ENCODE results near the gene ZNF429.
"Not testable (repeated sequence)": the region's sequence is repeated elsewhere in the genome, so short reads cannot be mapped to it uniquely, and the experiment has no call there.

ZNF429 gene

DNA sequence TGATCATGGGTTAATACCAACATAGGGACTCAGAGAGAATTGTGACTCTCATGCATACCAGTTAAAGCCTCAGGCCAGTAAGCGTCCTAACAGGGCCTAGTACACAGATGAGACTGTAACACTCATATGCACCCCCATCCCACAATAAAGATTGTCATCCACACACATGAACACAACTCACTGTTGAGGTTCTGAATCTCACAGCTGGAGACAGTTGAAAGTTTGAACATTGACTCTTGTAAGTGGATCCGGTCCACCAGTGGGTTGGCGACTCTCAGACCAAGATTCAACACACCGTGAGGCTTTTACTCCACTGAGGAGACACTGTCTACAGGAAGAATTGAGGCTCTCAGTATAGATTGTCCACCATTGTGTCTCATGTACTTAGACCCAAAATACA is 88.1 kb downstream of the ZNF429 start:
- DNase-seq, result no peak

DNA sequence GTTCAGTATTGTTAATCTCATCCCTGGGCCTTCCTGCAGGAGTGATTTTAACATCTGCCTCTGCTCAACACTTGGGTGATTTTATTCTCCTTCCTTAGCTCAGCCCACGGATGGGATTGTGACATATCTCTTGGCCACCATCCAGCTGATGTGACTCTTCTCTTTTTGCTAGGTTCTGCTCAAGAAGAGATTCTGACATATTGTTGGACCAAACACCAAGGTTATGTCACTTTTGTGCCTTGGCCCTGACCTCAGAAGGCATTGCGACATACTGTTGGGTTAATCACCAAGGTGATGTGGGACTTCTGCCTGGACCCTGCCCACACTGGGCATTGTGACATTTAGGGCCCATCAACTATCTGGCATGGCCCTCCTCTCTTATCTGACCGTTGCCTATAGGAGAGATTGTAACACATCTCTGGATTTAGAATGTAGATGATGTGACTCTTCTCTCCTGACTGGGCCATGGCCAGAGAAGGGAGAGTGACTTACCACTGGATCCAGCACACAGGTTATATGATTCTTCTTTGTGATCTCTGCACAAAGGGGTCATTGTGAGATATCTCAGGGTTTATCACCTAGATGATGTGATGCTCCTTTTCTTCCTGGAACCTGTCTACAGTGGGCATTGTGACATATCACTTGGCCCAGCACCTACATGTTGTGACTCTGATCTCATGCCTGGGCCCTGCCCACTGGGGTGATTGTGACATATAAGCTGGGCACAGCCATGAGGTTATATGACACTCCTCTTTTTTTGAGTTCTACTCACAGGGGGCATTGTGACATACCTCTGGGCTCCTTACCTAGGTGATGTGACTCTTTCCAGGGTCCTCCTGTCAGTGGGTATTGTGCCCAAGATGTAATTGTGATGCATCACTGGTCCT is 88.8 kb downstream of the ZNF429 start:
- DNase-seq, result no peak

DNA sequence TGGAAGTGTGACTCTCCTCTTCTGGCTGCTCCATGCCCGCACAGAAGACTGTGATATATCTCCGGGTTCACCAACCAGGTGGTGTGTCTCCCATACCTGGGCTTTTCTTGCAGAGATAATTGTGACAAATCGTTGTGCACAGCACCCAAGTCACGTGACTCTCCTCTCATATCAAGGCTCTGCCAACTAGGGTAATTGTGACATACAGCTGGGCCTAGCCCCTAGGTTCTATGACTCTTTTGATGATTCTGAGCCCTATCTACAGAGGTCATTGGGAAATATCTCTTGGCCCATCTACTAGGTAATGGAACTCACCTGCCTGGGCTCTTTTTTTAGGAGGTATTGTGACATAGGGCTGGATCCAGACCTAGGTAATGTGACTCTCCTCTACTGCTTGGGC is 89.8 kb downstream of the ZNF429 start:
- DNase-seq, result no peak

DNA sequence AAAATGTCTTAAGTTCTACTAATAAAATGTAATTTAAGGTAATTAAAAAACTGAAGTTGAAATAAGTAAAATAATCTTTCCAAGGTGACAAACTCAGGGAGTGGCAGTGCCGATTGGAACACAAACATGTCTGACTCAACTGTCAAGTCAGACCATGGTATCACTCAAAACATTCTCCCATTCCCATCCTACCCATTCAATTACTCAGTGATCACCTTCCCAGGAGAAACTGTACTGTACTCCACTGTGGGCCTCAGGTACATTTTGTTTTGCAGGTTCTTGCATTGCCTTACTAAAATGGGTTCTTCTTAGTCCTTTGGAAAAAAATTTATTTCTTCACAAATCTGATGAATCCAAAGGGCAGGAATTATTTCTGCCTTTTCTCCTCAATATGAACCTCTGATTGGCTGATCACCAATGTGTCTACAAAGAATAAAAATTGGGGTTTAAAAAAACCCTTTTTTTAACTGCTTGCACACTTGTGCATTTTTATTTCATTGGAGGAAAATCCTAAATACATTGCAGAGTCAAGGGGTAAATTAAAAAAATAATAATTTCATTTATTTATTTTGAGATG is 96.8 kb downstream of the ZNF429 start:
- no peak for DNase-seq

DNA sequence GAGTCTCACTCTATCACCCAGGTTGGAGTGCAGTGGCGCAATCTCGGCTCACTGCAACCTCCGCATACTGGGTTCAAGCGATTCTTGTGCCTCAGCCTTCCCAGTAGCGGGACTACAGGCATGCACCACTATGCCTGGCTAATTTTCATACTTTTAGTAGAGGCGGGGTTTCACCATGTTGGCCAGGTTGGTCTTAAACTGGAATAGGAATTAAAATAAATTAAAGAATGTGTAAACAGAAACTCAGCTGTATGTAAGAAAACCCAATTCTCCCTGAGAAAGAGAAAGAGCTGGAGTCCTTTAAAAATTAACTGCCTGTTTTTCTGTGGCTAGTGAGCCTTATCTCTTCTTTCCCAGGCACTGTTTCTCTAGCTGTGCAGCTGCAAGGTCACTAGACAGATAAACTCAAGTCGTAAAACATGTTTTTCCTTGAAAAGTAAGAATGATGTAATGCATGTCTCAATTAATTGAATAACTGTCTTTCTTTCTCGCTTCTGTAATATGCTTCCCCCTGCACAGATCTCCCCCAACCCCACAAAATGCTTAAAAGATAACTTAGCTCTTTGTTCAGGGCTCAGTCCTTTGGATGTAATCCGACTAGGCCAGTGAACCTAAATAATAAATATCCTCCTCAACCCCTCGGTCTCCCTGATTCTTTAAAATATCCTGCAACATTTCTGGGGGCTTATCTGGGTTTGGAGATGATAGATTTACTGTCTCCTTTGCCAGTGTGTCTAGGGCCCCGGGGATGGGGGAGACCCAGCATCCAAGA is 97.4 kb downstream of the ZNF429 start:
- not testable (repeated sequence) for DNase-seq

DNA sequence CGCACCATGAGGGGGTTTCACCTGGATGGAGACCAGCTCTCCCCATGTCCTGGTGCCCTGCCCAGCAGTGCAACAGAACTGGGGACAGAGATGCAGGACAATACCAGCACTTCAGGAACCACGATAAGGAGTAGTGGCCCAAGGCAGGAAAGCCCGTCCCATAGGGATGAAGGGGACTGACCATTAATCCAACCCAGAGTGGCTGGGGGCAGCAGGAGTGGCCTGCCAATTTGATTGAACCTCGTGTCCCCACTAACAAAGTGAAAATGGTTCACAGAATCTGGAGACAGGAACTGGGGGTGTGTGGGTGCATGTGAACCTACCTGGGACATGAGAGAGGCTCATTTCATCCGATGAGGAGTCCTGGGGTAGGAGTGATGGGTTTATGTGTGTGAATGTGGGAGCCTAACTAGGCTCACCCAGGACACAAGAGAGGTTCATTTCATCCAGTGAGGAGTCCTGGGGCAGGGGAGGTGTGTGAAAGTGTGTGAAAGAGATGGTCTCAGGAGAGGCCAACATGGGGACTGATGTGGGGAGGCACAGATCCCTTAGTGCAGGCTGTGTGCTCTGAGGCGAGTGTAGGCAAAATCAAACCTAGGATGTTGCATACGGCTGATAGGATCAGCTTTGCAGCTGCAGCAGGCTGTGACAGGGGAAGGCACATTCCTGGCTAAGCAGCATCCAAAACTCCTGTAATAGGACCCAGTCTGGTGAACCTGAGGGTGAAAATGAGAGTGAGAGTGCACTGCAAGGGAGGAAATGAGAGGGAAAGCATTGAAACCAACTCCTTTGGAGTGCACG is 98.2 kb downstream of the ZNF429 start:
- DNase-seq, result no peak

DNA sequence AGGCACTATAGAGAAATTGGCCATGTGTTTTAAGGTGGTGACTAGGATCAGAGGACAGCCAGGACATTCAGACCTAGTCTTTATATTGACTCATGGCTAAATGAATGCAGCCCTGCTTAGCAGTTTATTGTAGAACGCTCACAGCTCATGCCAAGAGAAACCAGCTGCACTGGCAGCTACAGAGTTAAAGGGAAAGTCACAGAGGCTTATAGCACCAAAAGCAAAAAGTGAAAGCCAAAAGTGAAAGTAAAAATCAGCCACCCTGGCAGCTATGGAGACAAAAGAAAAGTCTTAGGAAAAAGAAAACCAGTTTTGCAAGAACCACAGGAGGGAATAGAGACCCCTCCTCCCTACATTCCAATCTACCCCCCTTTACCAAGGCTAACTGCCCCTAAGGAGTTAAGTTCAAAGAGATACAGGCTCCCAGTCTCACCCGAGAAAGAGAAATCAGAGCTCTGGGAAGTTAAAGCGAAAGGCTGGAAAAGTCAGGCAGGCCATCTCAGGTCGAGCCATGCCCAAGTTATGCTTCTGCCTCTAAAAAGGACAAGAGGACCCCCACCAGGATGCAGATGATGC is 99.0 kb downstream of the ZNF429 start:
- no peak for DNase-seq
